Measurements from ENCODE around the gene CLEC10A.

CLEC10A gene

GRCh38 chr17:7039832-7040231 is 40.2 kb downstream of the CLEC10A start:
- H3K36me3 ChIP-seq (ENCODE audit: insufficient read depth): no peaks in the 10 kb centered on the region
- no peak overlapping the region for H3K9ac ChIP-seq
- H3K4me1 ChIP-seq (ENCODE audit: low read depth, poor library complexity, severe bottlenecking): no peaks in the 10 kb centered on the region
- no peak overlapping the region for H3K27ac ChIP-seq
- no peaks in the 10 kb centered on the region for H3K27me3 ChIP-seq (ENCODE audit: insufficient read depth, low read depth)
- H3K4me3 ChIP-seq (IDR thresholded peaks at IDR 0.05; ENCODE audit: insufficient read depth, low read depth, low read length): no peak overlapping the region
- H2AFZ ChIP-seq (ENCODE audit: low read depth): no peak overlapping the region
- TF ChIP-seq CTCF (conservative IDR thresholded peaks at IDR 0.05; ENCODE audit: low read depth, low read length): no peak
- no peaks in the 10 kb centered on the region for H3K79me2 ChIP-seq (ENCODE audit: insufficient read depth, low read depth)
- no peaks in the 10 kb centered on the region for H4K20me1 ChIP-seq (ENCODE audit: insufficient read depth)
- no peak overlapping the region for H3K4me2 ChIP-seq

GRCh38 chr17:7038025-7038862 is 41.8 kb downstream of the CLEC10A start:
- Histone ChIP-seq H3K27me3 (ENCODE audit: insufficient read depth, low read depth) (no peaks in the 10 kb centered on the region), H3K4me2 (no peak overlapping the region), H3K27ac (no peak overlapping the region)

GRCh38 chr17:7035591-7036368 is 44.3 kb downstream of the CLEC10A start, which contains the start of gene SLC16A13:
Gene SLC16A13 (plus strand): TSS chr17:7036015. CDS start chr17:7036383, 368 bp downstream.
- Histone ChIP-seq H3K4me1 (ENCODE audit: low read depth, poor library complexity, severe bottlenecking) (no peaks in the 10 kb centered on the region), H2AFZ (ENCODE audit: low read depth) (no peak within 1 kb of the TSS; the same call in 1 of the 2 replicates), H3K4me3 (IDR thresholded peaks at IDR 0.05; ENCODE audit: insufficient read depth, low read depth, low read length) (no peak within 1 kb of the TSS), H3K79me2 (ENCODE audit: insufficient read depth, low read depth) (no peaks in the 10 kb centered on the region), H3K4me2 (0 out of 2 replicates have a peak within 1 kb of the TSS, but pooled peaks have one; percentile 29), H3K27ac (peak within 1 kb of the TSS; percentile 63), H4K20me1 (ENCODE audit: insufficient read depth) (no peaks in the 10 kb centered on the region), H3K27me3 (ENCODE audit: insufficient read depth, low read depth) (no peaks in the 10 kb centered on the region), H3K9ac (peak within 1 kb of the TSS; percentile 57; the same call in 1 of the 2 replicates), H3K36me3 (ENCODE audit: insufficient read depth) (no peaks in the 10 kb centered on the region)
- TF ChIP-seq CTCF (conservative IDR thresholded peaks at IDR 0.05; ENCODE audit: low read depth, low read length): no peak

More at GRCh38 chr17:7038025-7038862, 41.8 kb downstream of the CLEC10A start:
- H3K4me1 ChIP-seq (ENCODE audit: low read depth, poor library complexity, severe bottlenecking): no peaks in the 10 kb centered on the region
- no peaks in the 10 kb centered on the region for H3K79me2 ChIP-seq (ENCODE audit: insufficient read depth, low read depth)
- H3K4me3 ChIP-seq (IDR thresholded peaks at IDR 0.05; ENCODE audit: insufficient read depth, low read depth, low read length): no peak overlapping the region
- H3K9ac ChIP-seq: no peak overlapping the region
- H3K36me3 ChIP-seq (ENCODE audit: insufficient read depth): no peaks in the 10 kb centered on the region
- no peaks in the 10 kb centered on the region for H4K20me1 ChIP-seq (ENCODE audit: insufficient read depth)
- H2AFZ ChIP-seq (ENCODE audit: low read depth): no peak overlapping the region
- TF ChIP-seq CTCF (conservative IDR thresholded peaks at IDR 0.05; ENCODE audit: low read depth, low read length): no peak

- H3K4me2 ChIP-seq: 0 out of 2 replicates have a peak overlapping the region, but pooled peaks have one; percentile 29
- H4K20me1 ChIP-seq (ENCODE audit: insufficient read depth): no peaks in the 10 kb centered on the region
- H3K36me3 ChIP-seq (ENCODE audit: insufficient read depth): no peaks in the 10 kb centered on the region
- peak overlapping the region; percentile 57; the same call in 1 of the 2 replicates for H3K9ac ChIP-seq
- no peak for TF ChIP-seq CTCF (conservative IDR thresholded peaks at IDR 0.05; ENCODE audit: low read depth, low read length)
- H3K79me2 ChIP-seq (ENCODE audit: insufficient read depth, low read depth): no peaks in the 10 kb centered on the region
- H3K4me1 ChIP-seq (ENCODE audit: low read depth, poor library complexity, severe bottlenecking): no peaks in the 10 kb centered on the region
- H2AFZ ChIP-seq (ENCODE audit: low read depth): no peak overlapping the region
- no peaks in the 10 kb centered on the region for H3K27me3 ChIP-seq (ENCODE audit: insufficient read depth, low read depth)
- H3K4me3 ChIP-seq (IDR thresholded peaks at IDR 0.05; ENCODE audit: insufficient read depth, low read depth, low read length): no peak overlapping the region
- H3K27ac ChIP-seq: peak overlapping the region; percentile 63
These were observed 45.0 kb downstream of the CLEC10A start for GRCh38 chr17:7034955-7035590.

Data from KMS-11 (cell line).